RKO (cell line): Measurements from ENCODE around the gene TAF13.
"Not testable (repeated sequence)": the region's sequence is repeated elsewhere in the genome, so short reads cannot be mapped to it uniquely, and the experiment has no call there.

ENCODE experiments used
- DNase-seq: peaks from one replicate; pipeline ENCODE4 v3.0.0-alpha.2; 2016; ENCODE audit warnings: low spot score

Gene TAF13

DNA sequence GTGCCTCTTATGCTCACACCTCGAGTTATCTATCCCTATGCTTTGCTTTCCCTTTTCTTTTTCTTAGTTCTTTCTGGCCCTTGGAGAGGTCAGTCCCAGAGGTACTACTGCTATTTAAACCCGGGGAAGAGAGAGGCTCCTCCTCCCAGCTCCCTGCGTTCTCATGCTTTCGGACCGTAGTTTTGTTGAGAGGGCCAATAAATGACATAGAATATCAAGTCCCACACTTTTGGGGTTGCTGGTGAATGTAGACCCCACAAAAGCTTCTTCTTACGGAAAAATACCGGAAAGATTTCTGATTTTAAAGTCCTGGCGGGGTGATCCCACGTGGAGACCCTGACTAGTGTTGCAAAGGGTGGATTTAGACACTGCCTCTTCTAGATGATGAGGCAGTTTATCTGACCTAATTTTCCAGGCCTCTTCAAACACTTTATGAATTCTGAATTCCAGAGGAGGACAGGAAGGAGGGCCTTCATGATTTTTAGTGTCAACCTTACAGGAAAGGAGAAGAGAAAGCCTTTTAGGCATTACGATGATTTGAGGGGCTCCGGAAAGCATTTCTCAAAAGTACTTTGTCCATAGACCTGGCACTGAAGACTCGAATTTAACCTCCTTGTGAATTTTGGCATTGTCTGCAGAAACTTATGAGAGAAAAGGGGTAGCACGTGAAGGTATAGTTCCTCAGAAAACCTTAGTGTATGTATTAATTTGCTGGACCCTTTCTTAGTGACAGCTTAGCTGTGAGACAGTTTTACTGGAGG lies 15.5 kb upstream of the TAF13 start:
- DNase-seq: peak; percentile 77

GRCh38 chr1:109090196-109091077 lies 14.6 kb upstream of the TAF13 start, which contains the start of gene TMEM167B:
Gene TMEM167B, plus strand, starts transcription at chr1:109090764. Its CDS starts 109 bp downstream, at chr1:109090873.
- peak; percentile 93 for DNase-seq

GRCh38 chr1:109089242-109090015 lies 13.6 kb upstream of the TAF13 start:
- peak; percentile 82 for DNase-seq

- no peak for DNase-seq
These were observed 9.0 kb upstream of the TAF13 start for GRCh38 chr1:109084563-109085517.

DNA sequence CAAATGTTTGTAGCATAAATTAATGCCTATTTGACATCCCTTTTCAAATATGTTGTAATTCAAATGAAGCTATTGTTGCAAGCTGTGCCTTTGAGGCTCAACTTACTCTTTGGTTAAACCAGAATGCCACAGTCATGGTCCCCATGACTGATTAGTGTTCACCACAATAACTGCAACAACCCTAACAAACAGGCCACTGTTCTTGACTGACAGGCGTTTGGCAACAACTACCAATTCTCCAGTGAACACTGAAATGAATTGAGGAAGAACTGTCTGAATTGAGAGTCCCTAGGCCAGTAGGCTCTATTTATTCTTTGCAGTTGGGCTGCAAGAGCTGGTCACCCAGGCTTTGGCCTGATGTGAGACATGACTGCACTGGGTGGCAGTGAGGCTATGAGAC lies 8.1 kb upstream of the TAF13 start:
- no peak for DNase-seq

- no peak for DNase-seq
These were observed 7.7 kb upstream of the TAF13 start for GRCh38 chr1:109083501-109083900.

GRCh38 chr1:109080441-109081082 lies 4.8 kb upstream of the TAF13 start:
- DNase-seq: no peak

DNA sequence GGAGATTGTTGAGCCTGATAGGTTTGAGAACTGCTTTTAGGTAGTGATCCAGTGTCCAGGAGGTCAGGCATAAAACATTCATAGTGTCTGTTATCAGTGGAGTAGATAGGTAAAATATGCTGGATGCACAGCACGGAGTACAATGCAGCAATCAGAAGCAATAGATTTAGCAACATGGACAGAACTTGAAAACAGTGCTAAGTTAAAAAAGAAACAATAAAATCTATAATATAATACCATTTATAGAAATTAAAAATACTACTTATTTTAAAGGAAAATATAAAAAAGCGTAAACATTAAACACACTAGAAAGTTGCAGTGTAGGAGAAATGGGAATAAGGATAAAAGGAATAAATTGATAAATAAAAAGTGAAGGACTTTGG lies 3.4 kb upstream of the TAF13 start:
- DNase-seq: no peak

DNA sequence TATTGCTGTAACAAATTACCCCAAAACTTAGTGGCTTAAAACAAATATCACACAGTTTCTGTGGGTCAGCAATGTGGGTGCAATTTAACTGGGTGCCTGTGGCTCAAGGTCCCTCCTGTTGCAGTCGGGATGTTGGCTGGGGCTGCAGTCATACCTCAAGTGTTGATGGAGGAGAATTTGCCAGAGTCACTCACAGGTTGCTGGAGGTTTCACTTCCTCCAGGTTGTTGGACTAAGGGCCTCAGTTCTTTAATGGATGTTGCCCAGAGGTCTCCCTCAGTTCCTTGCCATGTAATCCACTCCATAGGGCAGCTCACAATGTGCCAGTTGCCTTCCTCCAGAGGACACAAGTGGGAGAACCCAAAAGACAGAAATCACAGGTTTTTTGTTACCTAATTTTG lies 2.5 kb upstream of the TAF13 start:
- DNase-seq: no peak

DNA sequence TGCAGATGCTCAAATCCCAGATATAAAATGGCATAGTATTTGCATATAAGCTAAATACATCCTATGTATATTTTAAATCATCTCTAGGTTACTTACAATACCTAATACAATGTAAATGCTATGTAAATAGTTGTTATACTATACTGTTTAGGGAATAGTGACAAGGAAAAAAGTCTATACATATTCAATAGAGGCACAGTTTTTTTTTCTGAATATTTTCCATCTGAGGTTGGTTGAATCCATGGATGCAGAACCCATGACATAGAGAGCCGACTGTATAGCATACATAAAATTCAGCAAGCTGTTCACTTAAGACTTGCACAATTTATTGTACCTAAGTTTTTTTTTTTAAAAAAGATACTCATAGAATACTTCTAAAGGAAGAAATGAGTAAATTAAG lies 6.5 kb downstream of the TAF13 start:
- DNase-seq: no peak

GRCh38 chr1:109067883-109068282 lies 7.9 kb downstream of the TAF13 start:
- no peak for DNase-seq

DNA sequence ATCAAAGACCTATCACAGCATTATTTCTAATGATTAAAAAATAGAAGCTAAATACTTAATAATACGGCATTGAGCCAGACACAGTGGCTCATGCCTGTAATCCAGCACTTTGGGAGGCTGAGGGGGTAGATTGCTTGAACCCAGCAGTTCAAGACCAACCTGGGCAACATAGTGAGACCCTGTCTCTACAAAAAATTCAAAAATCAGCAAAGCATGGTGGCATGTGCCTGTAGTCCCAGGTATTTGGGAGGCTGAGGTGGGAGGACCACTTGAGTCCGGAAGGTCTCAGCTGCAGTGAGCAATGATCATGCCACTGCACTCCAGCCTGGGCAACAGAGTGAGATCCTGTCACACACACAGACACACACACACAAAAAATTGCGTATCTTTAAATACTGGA lies 10.7 kb downstream of the TAF13 start:
- no peak for DNase-seq

DNA sequence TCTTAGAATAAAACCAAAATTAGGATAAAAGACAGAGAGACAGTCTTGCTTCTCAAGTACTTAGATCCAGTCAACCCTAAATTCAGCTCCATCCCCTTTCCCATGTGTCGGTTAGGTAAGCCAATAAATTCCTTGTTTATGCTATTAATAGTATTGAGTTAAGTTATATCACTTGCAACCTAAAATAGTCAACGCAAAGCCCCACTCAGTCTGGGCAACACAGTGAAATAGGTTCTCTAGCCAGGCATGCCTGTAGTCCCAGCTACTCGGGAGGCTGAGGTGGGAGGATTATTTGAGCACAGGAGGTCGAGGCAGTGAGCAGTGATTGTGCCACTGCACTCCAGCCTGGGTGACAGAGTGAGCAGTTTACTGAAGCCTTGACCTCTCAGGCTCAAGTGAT lies 14.6 kb downstream of the TAF13 start:
- DNase-seq: no peak

DNA sequence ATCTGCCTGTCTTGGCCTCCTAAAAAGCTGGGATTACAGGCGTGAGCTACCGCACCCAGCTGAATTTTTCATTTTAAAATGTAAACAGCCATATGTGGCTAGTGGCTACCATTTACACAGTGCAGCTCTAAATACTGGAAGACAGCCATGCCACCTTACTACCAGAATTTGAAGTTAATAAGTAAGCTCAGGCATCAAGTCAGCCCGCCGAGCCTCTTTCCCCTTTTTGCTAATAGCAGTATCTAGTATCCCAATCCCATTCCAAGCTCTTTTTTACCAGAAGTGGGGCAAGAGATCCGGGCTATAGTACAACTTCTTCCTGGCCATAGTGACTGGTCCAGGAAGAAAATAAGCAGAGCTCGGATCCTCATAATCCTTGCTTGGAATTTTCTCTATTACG lies 15.1 kb downstream of the TAF13 start:
- no peak for DNase-seq

- no peak for DNase-seq
These were observed 16.8 kb downstream of the TAF13 start for GRCh38 chr1:109059026-109059425.

DNA sequence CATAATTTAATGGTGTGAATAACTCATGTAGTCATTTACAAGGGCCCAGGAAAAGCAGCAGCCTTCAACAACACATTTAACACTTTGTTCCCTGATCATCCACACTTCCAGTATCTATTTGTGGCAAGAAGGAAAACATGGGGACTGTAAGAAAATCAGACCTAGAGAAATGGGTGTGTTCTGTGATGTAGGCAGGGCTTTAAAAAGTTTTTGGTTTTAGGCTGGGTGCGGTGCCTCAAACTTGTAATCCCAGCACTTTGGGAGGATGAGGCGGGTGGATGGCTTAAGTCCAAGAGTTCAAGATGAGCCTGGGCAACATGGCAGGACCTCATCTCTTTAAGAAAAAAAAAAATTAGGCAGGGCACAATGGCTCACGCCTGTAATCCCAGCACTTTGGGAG lies 19.7 kb downstream of the TAF13 start:
- no peak for DNase-seq

- DNase-seq: not testable (repeated sequence)
These were observed 23.7 kb downstream of the TAF13 start for GRCh38 chr1:109052145-109052544.

GRCh38 chr1:109050228-109050995 lies 25.4 kb downstream of the TAF13 start:
- DNase-seq: no peak

- DNase-seq: no peak
These were observed 27.5 kb downstream of the TAF13 start for GRCh38 chr1:109048335-109048734.

- no peak for DNase-seq
These were observed 28.5 kb downstream of the TAF13 start for GRCh38 chr1:109047339-109047738.
